HCT116 (cell line): ENCODE data around the gene RUNX1. TPM values are rescaled to one million over a fixed set of nuclear protein-coding genes. Genes with fewer than 3 reads are reported as not detected.

Source experiments
- ATAC-seq: fragments of 200-7000 bp; cut with Tn5 transposase; 2 replicates; pipeline ENCODE4 v1.9.1; 2020; ENCODE audit warnings: mild to moderate bottlenecking, moderate library complexity
- BruUV-seq: library from RNA; stranded (reverse); fragments of 400-500 nt; replicated peaks from 2 replicates; lab custom pipeline; 2021; lab: Mats Ljungman, UMichigan
- CTCF ChIA-PET: fragments of 300-600 bp; sonication (Branson Sonifier 250); formaldehyde crosslinking; loops from one replicate; lab custom pipeline; 2021; ENCODE audit warnings: antibody characterized with exemption; lab: Charles Lee
- POLR2A ChIA-PET: fragments of 300-600, 350-600 bp; sonication (Branson Sonifier 250); formaldehyde crosslinking; loops from one replicate; lab custom pipeline; 2021; ENCODE audit warnings: antibody characterized with exemption; lab: Charles Lee
- RAD21 ChIA-PET, 2 experiments: fragments of 300-600 bp; sonication (Branson Sonifier 250); formaldehyde crosslinking; loops; one replicate each; lab custom pipeline; 2023; ENCODE audit warnings: low total read pairs in 2 of 2; ENCODE audit not compliant: uncharacterized antibody in 2 of 2, unreplicated experiment in 2 of 2, low non-redundant PET in 1 of 2; lab: Charles Lee
- DNase-seq: peaks from one replicate; pipeline ENCODE4 v3.0.0-alpha.2; 2010; ENCODE audit warnings: low read depth, low spot score
- H2AFZ ChIP-seq: fragments of 200-600 bp; shearing (Covaris generic), sonication (generic); 2 replicates; pipeline ENCODE4 v1.6.1; 2017; ENCODE audit warnings: low read depth, mixed run types, mixed read lengths, antibody characterized with exemption, low read length; ENCODE audit not compliant: poor library complexity, severe bottlenecking
- H3K27ac ChIP-seq: 2 replicates; pipeline ENCODE4 v1.5.1; 2012; ENCODE audit warnings: low read depth, low read length
- H3K27me3 ChIP-seq: fragments of 200-600 bp; sonication (generic); 2 replicates; pipeline ENCODE4 v1.6.1; 2016; ENCODE audit warnings: mixed run types, low read length, mixed read lengths; ENCODE audit not compliant: insufficient read depth
- H3K36me3 ChIP-seq, 2 experiments: fragments of 200-500 bp in 1 of 2; fragments of 200-600 bp in 1 of 2; sonication (Bioruptor generic) in 1 of 2; sonication (generic) in 1 of 2; 2 replicates each; pipeline versions ENCODE4 v1.5.1 to v1.6.1; 2014 to 2016; ENCODE audit warnings: low read length in 2 of 2, inconsistent platforms in 1 of 2, mixed read lengths in 1 of 2, mixed run types in 1 of 2; ENCODE audit not compliant: insufficient read depth in 2 of 2, control insufficient read depth in 1 of 2
- H3K4me1 ChIP-seq, 2 experiments: fragments of 200-600 bp in 1 of 2; sonication (generic) in 1 of 2; 2 replicates each; pipeline versions ENCODE4 v1.5.1 to v1.6.1; 2012 to 2017; ENCODE audit warnings: low read length in 2 of 2, inconsistent platforms in 1 of 2, mild to moderate bottlenecking in 1 of 2, mixed read lengths in 1 of 2, mixed run types in 1 of 2, moderate library complexity in 1 of 2; ENCODE audit not compliant: insufficient read depth in 2 of 2, control insufficient read depth in 1 of 2
- H3K4me2 ChIP-seq: fragments of 200-600 bp; sonication (generic); 2 replicates; pipeline ENCODE4 v1.6.1; 2017; ENCODE audit warnings: mixed run types, low read length, mixed read lengths
- H3K4me3 ChIP-seq, 2 experiments: fragments of 200-600 bp in 1 of 2; sonication (generic) in 1 of 2; replicated peaks in 1 of 2; 2 replicates each; pipeline ENCODE4 v1.5.1; 2011 to 2016; ENCODE audit warnings: low read length in 2 of 2, control low read depth in 1 of 2, low read depth in 1 of 2, mild to moderate bottlenecking in 1 of 2, mixed read lengths in 1 of 2, mixed run types in 1 of 2
- H3K79me2 ChIP-seq: fragments of 200-600 bp; sonication (generic); 2 replicates; pipeline ENCODE4 v1.6.1; 2017; ENCODE audit warnings: mild to moderate bottlenecking, mixed run types, low read length, moderate library complexity, mixed read lengths; ENCODE audit not compliant: insufficient read depth
- H3K9ac ChIP-seq: fragments of 200-600 bp; sonication (generic); 2 replicates; pipeline ENCODE4 v1.6.1; 2016; ENCODE audit warnings: low read length, mixed read lengths
- H3K9me2 ChIP-seq: fragments of 200-600 bp; sonication (generic), shearing (Covaris generic); 2 replicates; pipeline ENCODE4 v1.6.1; 2017; ENCODE audit warnings: mixed run types, mild to moderate bottlenecking, moderate library complexity; ENCODE audit not compliant: insufficient read depth
- H3K9me3 ChIP-seq, 2 experiments: fragments of 200-500 bp in 1 of 2; fragments of 200-600 bp in 1 of 2; sonication (Bioruptor generic) in 1 of 2; sonication (generic) in 1 of 2; 2 replicates each; pipeline ENCODE4 v1.6.1; 2014 to 2017; ENCODE audit warnings: low read length in 2 of 2, mixed read lengths in 2 of 2, inconsistent platforms in 1 of 2, low read depth in 1 of 2, mild to moderate bottlenecking in 1 of 2, mixed run types in 1 of 2, moderate library complexity in 1 of 2; ENCODE audit not compliant: control insufficient read depth in 1 of 2, insufficient read depth in 1 of 2
- H4K20me1 ChIP-seq: fragments of 200-600 bp; sonication (generic), shearing (Covaris generic); 2 replicates; pipeline ENCODE4 v1.6.1; 2017; ENCODE audit warnings: mixed run types, mild to moderate bottlenecking, moderate library complexity; ENCODE audit not compliant: insufficient read depth
- ATF3 ChIP-seq: IDR thresholded peaks from 2 replicates; pipeline ENCODE4 v1.6.1; 2012
- CBX3 ChIP-seq: IDR thresholded peaks from 2 replicates; pipeline ENCODE4 v1.6.1; 2012; ENCODE audit warnings: low read depth
- CEBPB ChIP-seq: IDR thresholded peaks from 2 replicates; pipeline ENCODE4 v1.6.1; 2012; ENCODE audit warnings: low read depth
- CTCF ChIP-seq, 3 experiments: fragments of 200-600 bp in 1 of 3; sonication (generic) in 1 of 3; IDR thresholded peaks in 2 of 3; conservative IDR thresholded peaks in 1 of 3; 2 replicates each; pipeline ENCODE4 v1.5.1; 2012 to 2017; ENCODE audit warnings: low read depth in 2 of 3, low read length in 2 of 3, antibody characterized with exemption in 1 of 3, borderline replicate concordance in 1 of 3, control low read depth in 1 of 3, mild to moderate bottlenecking in 1 of 3, mixed read lengths in 1 of 3, mixed run types in 1 of 3, moderate library complexity in 1 of 3; ENCODE audit not compliant: insufficient read depth in 1 of 3
- EGR1 ChIP-seq: IDR thresholded peaks from 2 replicates; pipeline ENCODE4 v1.6.1; 2012; ENCODE audit warnings: low read depth
- ELF1 ChIP-seq: IDR thresholded peaks from 2 replicates; pipeline ENCODE4 v1.6.1; 2012; ENCODE audit warnings: low read depth, borderline replicate concordance
- EZH2 ChIP-seq: fragments of 200-600 bp; sonication (generic); IDR thresholded peaks from 2 replicates; pipeline ENCODE4 v1.6.1; 2017; ENCODE audit warnings: antibody characterized with exemption, mixed run types
- EZH2phosphoT487 ChIP-seq: fragments of 200-600 bp; IDR thresholded peaks from 2 replicates; pipeline ENCODE4 v1.6.1; 2018; ENCODE audit warnings: antibody characterized with exemption, borderline replicate concordance
- FOSL1 ChIP-seq: IDR thresholded peaks from 2 replicates; pipeline ENCODE4 v1.6.1; 2012; ENCODE audit warnings: low read depth
- JUND ChIP-seq: IDR thresholded peaks from 2 replicates; pipeline ENCODE4 v1.6.1; 2012
- MAX ChIP-seq: IDR thresholded peaks from 2 replicates; pipeline ENCODE4 v1.6.1; 2012
- POLR2AphosphoS5 ChIP-seq: IDR thresholded peaks from 2 replicates; pipeline ENCODE4 v1.6.1; 2011; ENCODE audit warnings: mild to moderate bottlenecking, low read depth, low read length, moderate library complexity
- RAD21 ChIP-seq: IDR thresholded peaks from 2 replicates; pipeline ENCODE4 v1.6.1; 2012; ENCODE audit warnings: low read depth, mild to moderate bottlenecking
- SIN3A ChIP-seq: IDR thresholded peaks from 2 replicates; pipeline ENCODE4 v1.6.1; 2012; ENCODE audit warnings: low read depth
- SP1 ChIP-seq: IDR thresholded peaks from 2 replicates; pipeline ENCODE4 v1.6.1; 2012; ENCODE audit warnings: low read depth
- SRF ChIP-seq: IDR thresholded peaks from 2 replicates; pipeline ENCODE4 v1.6.1; 2012; ENCODE audit warnings: low read depth
- ZFX ChIP-seq: fragments of 450-650 bp; IDR thresholded peaks from 2 replicates; pipeline ENCODE4 v1.6.1; 2017
- ZNF274 ChIP-seq: fragments of 200-500 bp; sonication (Bioruptor generic); IDR thresholded peaks from 2 replicates; pipeline ENCODE4 v1.6.1; 2014; ENCODE audit warnings: mild to moderate bottlenecking, low read depth, low read length, inconsistent platforms
- intact Hi-C: fragments of 100-400 bp; cut with micrococcal nuclease; formaldehyde crosslinking; loops from 2 replicates; pipeline ENCODE4 v1.10.0; 2022
- total RNA-seq: library from RNA; stranded (reverse); gene quantifications from one replicate; pipeline ENCODE4 v1.2.1, GENCODE V29; 2021; ENCODE audit not compliant: unreplicated experiment

Gene RUNX1
- total RNA-seq, 1 experiment from 2014 or later: 33.5 TPM

- Histone ChIP-seq H2AFZ (no peak overlapping the region), H3K4me1 (peaks cover 1 to 4% of the 10 kb centered on the region in 2 experiments; a peak in 2 of 4 replicates), H3K27me3 (no peaks in the 10 kb centered on the region), H3K4me3 (no peak overlapping the region), H3K9me3 (no peaks in the 10 kb centered on the region), H3K9me2 (no peaks in the 10 kb centered on the region), H3K9ac (no peak overlapping the region), H4K20me1 (no peaks in the 10 kb centered on the region), H3K27ac (no peak overlapping the region), H3K79me2 (no peaks in the 10 kb centered on the region), H3K36me3 (no peaks in the 10 kb centered on the region), H3K4me2 (no peak overlapping the region)
- no TSS peak for BruUV-seq
- intact Hi-C loops: no loop called here
- RAD21 ChIA-PET: no interaction called here
- POLR2A ChIA-PET: no interaction called here
- CTCF ChIA-PET: no interaction called here
- no peak for TF ChIP-seq SIN3A
- no peak for TF ChIP-seq MAX
- no peak for TF ChIP-seq CBX3
- TF ChIP-seq RAD21: no peak
- TF ChIP-seq CTCF (IDR thresholded peaks at IDR 0.05 in 2 of 3, conservative IDR thresholded peaks at IDR 0.05 in 1 of 3; ENCODE audit: borderline replicate concordance in 1 of 3, insufficient read depth in 1 of 3, low read depth in 2 of 3, low read length in 2 of 3): no peak
- no peak for TF ChIP-seq EZH2
- no peak for TF ChIP-seq FOSL1
- TF ChIP-seq ELF1: no peak
- no peak for TF ChIP-seq EZH2phosphoT487
- no peak for TF ChIP-seq ZNF274
- no peak for TF ChIP-seq JUND
- TF ChIP-seq SRF: no peak
- TF ChIP-seq SP1: no peak
- TF ChIP-seq ZFX: no peak
- no peak for TF ChIP-seq EGR1
- no peak for TF ChIP-seq POLR2AphosphoS5
- no peak for TF ChIP-seq ATF3
- TF ChIP-seq CEBPB: no peak
- ATAC-seq: no peak
- DNase-seq: no peak
These were observed 24.6 kb downstream of the RUNX1 start for GRCh38 chr21:35024513-35024912.
